Naive B cell (primary cell): ENCODE measurements around the gene FLOT2. TPM values are rescaled to one million over a fixed set of nuclear protein-coding genes. Genes with fewer than 3 reads are reported as not detected.

Experiments
- ATAC-seq, 2 donors: fragments of 150-1000 bp; cut with Tn5 transposase; 2 replicates each; pipeline ENCODE4 v1.10.0; 2021; ENCODE audit warnings: low read depth in 2 of 2, mild to moderate bottlenecking in 2 of 2, moderate library complexity in 2 of 2
- DNase-seq: peaks from one replicate; pipeline ENCODE4 v3.0.0; 2022
- H3K27ac Mint-ChIP-seq, 6 donors: one replicate each; pipeline ENCODE4 v1.8.0; 2020 to 2022; ENCODE audit warnings: mild to moderate bottlenecking in 6 of 6, mixed read lengths in 6 of 6, moderate library complexity in 5 of 6, inconsistent platforms in 2 of 6
- H3K27me3 Mint-ChIP-seq, 3 donors: one replicate each; pipeline ENCODE4 v1.8.0; 2021 to 2022; ENCODE audit warnings: mixed read lengths in 3 of 3, mild to moderate bottlenecking in 1 of 3
- H3K36me3 Mint-ChIP-seq, 2 donors: one replicate each; pipeline ENCODE4 v1.8.0; 2020 to 2022; ENCODE audit warnings: mixed read lengths in 2 of 2, inconsistent platforms in 1 of 2, mild to moderate bottlenecking in 1 of 2
- H3K4me1 Mint-ChIP-seq, 3 donors: one replicate each; pipeline ENCODE4 v1.8.0; 2020 to 2022; ENCODE audit warnings: mixed read lengths in 3 of 3, inconsistent platforms in 1 of 3, mild to moderate bottlenecking in 1 of 3, moderate library complexity in 1 of 3
- H3K4me3 Mint-ChIP-seq, 8 donors: one replicate each; pipeline ENCODE4 v1.8.0; 2020 to 2022; ENCODE audit warnings: mild to moderate bottlenecking in 8 of 8, mixed read lengths in 8 of 8, moderate library complexity in 8 of 8, inconsistent platforms in 2 of 8
- H3K9me3 Mint-ChIP-seq, 7 donors: one replicate each; pipeline ENCODE4 v1.8.0; 2020 to 2022; ENCODE audit warnings: mixed read lengths in 7 of 7, mild to moderate bottlenecking in 5 of 7, inconsistent platforms in 2 of 7, moderate library complexity in 1 of 7
- polyA plus RNA-seq, 6 donors: library from polyadenylated mRNA; unstranded; fragments of 300-500 nt; fragmentation: Illumina TruSeq; gene quantifications; one replicate each; pipeline ENCODE4 v1.2.3, GENCODE V29; 2021; ENCODE audit warnings: low read depth in 6 of 6

FLOT2 gene, protein sequence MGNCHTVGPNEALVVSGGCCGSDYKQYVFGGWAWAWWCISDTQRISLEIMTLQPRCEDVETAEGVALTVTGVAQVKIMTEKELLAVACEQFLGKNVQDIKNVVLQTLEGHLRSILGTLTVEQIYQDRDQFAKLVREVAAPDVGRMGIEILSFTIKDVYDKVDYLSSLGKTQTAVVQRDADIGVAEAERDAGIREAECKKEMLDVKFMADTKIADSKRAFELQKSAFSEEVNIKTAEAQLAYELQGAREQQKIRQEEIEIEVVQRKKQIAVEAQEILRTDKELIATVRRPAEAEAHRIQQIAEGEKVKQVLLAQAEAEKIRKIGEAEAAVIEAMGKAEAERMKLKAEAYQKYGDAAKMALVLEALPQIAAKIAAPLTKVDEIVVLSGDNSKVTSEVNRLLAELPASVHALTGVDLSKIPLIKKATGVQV
- polyA plus RNA-seq = 100 to 1,000 TPM; 431 to 655 (median 460) TPM

DNA sequence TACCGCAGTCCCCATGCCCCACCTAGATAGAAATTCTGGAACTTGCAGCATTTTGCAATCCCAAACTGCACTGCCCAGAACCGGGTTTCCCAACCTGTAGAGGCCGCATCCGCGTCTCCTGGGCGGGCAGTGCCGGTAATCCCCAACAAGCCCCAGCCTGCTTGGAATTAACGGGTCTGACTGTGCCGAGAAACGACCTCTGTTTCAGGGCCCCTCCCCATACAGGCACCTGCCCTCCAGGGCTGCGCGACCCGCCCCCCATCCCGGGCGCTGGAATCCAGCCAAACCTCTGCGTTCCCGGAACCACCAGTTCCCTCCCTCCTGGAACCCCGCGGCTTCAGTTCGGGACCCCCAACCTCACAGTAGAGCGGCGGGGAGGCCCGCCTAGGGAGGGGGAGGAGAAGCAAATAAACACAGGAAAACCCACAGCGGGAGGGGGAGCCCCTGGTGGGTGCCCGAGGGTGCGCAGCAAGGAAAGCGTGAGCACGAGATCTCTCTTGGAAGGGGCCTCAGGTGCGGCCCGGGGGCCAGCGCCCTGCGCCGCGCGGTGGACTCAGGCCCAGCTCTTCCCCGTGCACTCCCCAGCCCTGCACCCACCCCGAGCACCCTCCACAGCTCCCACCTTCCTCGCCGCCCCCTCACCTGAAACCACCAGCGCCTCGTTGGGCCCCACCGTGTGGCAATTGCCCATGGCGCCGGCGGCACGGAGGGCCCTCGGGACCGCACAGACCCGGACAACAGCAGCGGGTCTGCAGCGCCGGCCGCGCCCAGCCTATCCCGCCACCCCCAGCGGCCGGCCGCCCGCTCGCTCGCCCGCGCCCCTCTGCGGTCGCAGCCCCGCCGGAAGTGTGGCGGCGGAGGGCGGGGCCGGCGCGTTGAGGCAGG lies at the start of gene FLOT2:
TSS of gene FLOT2 (minus strand) at position 850 of the 885 bp plus-strand sequence. CDS start at position 691, 159 bp downstream.
- DNase-seq = peak; percentile 68
- Mint-ChIP-seq H3K27me3 (no peaks in the 10 kb centered on the region), H3K36me3 (no peaks in the 10 kb centered on the region), H3K27ac (peak within 1 kb of the TSS; percentile 91 to 99 (median 98)), H3K9me3 (no peaks in the 10 kb centered on the region), H3K4me1 (peaks cover 53 to 71% (median 56%) of the 10 kb centered on the region in 3 donors), H3K4me3 (peak within 1 kb of the TSS; percentile 94 to 99 (median 98))
- ATAC-seq = peak; percentile 77 to 78

GRCh38 chr17:28946239-28946638 lies 48.7 kb upstream of the FLOT2 start:
- Mint-ChIP-seq H3K27ac (peak overlapping the region in 3 of 6 donors; percentile 39 to 76 (median 51)), H3K27me3 (no peaks in the 10 kb centered on the region), H3K9me3 (no peaks in the 10 kb centered on the region), H3K4me1 (peaks cover 29 to 72% (median 58%) of the 10 kb centered on the region in 3 donors), H3K4me3 (peak overlapping the region in 5 of 8 donors; percentile 0 to 76 (median 39)), H3K36me3 (no peaks in the 10 kb centered on the region)
- DNase-seq = no peak
- ATAC-seq = no peak

DNA sequence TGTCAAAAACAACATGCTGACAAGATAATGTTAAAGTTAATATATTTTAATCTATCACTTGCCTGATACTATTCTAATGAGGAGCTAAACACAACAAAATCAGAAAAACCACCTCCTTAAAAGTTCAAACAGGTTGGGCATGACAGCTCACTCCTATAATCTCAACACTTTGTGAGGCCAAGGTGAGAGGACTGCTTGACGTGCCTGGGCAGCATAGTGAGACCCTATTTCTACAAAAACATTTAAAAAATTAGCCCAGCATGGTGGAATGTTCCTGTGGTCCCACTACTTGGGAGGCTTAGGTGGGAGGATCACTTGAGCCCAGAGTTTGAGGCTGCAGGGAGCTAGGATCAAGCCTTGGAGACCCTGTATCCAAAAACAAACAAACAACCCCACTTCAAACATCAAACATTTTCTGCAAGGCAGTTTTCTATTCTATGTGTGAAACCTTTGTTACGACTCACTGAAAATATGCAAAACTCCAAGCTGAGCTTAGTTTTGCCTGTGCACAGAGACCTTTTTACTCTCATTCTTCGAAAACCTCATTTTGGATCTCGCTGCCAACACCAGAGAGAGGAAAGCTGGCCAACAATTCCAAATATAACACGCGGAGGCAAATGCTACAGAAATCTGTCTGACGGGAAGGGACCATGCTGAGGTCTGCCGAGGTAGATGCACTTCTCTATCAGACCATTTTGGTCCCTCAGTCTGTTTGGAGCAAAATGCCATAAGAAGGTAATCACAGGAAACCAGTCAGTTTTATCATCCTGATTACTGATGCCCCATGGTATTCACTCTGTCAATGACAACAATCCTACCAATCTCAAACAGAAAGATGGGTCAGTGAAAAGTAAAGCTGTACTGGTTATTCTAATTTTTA lies 47.6 kb upstream of the FLOT2 start:
- Mint-ChIP-seq H3K27ac (peak overlapping the region; percentile 26 to 83 (median 42)), H3K9me3 (no peaks in the 10 kb centered on the region), H3K27me3 (no peaks in the 10 kb centered on the region), H3K4me1 (peaks cover 36 to 82% (median 65%) of the 10 kb centered on the region in 3 donors), H3K36me3 (no peaks in the 10 kb centered on the region), H3K4me3 (peak overlapping the region; percentile 6 to 76 (median 52))
- DNase-seq (no peak), ATAC-seq (no peak)

GRCh38 chr17:28944343-28944742 lies 46.8 kb upstream of the FLOT2 start:
- H3K4me1 Mint-ChIP-seq = peaks cover 41 to 88% (median 72%) of the 10 kb centered on the region in 3 donors
- peak overlapping the region in 1 of 6 donors; percentile 77 for H3K27ac Mint-ChIP-seq
- H3K4me3 Mint-ChIP-seq = peak overlapping the region in 3 of 8 donors; percentile 9 to 76 (median 46)
- ATAC-seq (no peak), DNase-seq (no peak)
- H3K9me3 Mint-ChIP-seq = no peaks in the 10 kb centered on the region
- H3K27me3 Mint-ChIP-seq = no peaks in the 10 kb centered on the region
- H3K36me3 Mint-ChIP-seq = no peaks in the 10 kb centered on the region

GRCh38 chr17:28942925-28943324 lies 45.4 kb upstream of the FLOT2 start:
- Mint-ChIP-seq H3K27me3 (no peaks in the 10 kb centered on the region), H3K4me3 (no peak overlapping the region), H3K9me3 (no peaks in the 10 kb centered on the region), H3K27ac (peak overlapping the region in 1 of 6 donors; percentile 26), H3K4me1 (peaks cover 49 to 85% (median 72%) of the 10 kb centered on the region in 3 donors), H3K36me3 (no peaks in the 10 kb centered on the region)
- ATAC-seq (no peak), DNase-seq (no peak)

GRCh38 chr17:28941251-28941650 lies 43.7 kb upstream of the FLOT2 start:
- Mint-ChIP-seq H3K9me3 (no peaks in the 10 kb centered on the region), H3K36me3 (no peaks in the 10 kb centered on the region), H3K4me3 (no peak overlapping the region), H3K27ac (peak overlapping the region in 2 of 6 donors; percentile 28 to 47), H3K4me1 (peaks cover 50 to 84% (median 76%) of the 10 kb centered on the region in 3 donors), H3K27me3 (no peaks in the 10 kb centered on the region)
- ATAC-seq = no peak
- no peak for DNase-seq

DNA sequence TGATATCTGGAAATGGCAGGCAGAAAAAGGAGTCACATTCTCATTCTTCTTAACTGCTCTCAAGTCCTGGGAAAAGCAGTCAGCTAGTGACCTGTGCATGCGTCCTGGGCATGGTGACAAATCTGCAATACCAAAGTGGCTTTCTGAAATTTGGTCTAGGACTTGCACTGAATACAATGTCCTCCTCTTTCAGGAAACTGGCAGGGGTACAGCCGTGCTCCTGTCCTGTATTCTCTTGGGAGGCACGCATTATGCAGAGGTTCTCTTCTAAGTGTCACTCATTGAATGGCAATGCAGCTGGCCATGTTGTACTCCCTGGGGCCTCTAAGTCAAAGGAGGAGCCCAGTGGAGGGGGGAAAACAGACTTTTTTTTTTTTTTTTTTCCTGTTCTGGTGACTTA lies 43.1 kb upstream of the FLOT2 start:
- H3K4me1 Mint-ChIP-seq = peaks cover 50 to 84% (median 76%) of the 10 kb centered on the region in 3 donors
- H3K27ac Mint-ChIP-seq = peak overlapping the region in 1 of 6 donors; percentile 33
- H3K27me3 Mint-ChIP-seq = no peaks in the 10 kb centered on the region
- no peak for ATAC-seq
- no peaks in the 10 kb centered on the region for H3K36me3 Mint-ChIP-seq
- no peaks in the 10 kb centered on the region for H3K9me3 Mint-ChIP-seq
- H3K4me3 Mint-ChIP-seq = peak overlapping the region in 2 of 8 donors; percentile 21 to 47
- no peak for DNase-seq

- Mint-ChIP-seq H3K9me3 (no peaks in the 10 kb centered on the region), H3K4me3 (peak overlapping the region in 1 of 8 donors; percentile 20), H3K36me3 (no peaks in the 10 kb centered on the region), H3K27ac (peak overlapping the region in 1 of 6 donors; percentile 26), H3K27me3 (no peaks in the 10 kb centered on the region), H3K4me1 (peaks cover 45 to 84% (median 74%) of the 10 kb centered on the region in 3 donors)
- no peak for ATAC-seq
- no peak for DNase-seq
These were observed 42.6 kb upstream of the FLOT2 start for GRCh38 chr17:28940142-28940541.

DNA sequence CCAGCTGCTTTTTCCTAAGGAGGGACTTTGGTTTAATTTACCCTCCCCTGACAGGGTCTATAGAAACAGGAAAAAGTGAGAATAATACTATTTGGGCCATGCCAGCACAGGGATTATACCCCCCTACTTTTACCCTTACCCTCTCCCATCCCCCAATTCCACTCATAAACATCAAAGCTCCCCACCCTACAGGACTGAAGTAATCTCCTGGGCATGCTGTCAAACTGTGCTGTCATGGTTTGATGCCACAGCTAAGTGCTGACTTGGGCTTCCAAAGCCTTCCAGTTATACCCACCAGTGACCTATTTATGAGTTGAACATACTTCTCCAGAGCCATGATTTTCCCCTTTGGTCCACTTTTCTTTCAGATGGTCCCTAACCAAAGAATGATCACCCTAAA lies 41.0 kb upstream of the FLOT2 start:
- ATAC-seq (no peak), DNase-seq (no peak)
- Mint-ChIP-seq H3K27me3 (no peaks in the 10 kb centered on the region), H3K27ac (peak overlapping the region in 3 of 6 donors; percentile 7 to 47 (median 29)), H3K9me3 (no peaks in the 10 kb centered on the region), H3K36me3 (no peaks in the 10 kb centered on the region), H3K4me3 (peak overlapping the region in 1 of 8 donors; percentile 62), H3K4me1 (peaks cover 48 to 76% (median 70%) of the 10 kb centered on the region in 3 donors)

GRCh38 chr17:28937044-28937729 lies 39.7 kb upstream of the FLOT2 start:
- Mint-ChIP-seq H3K27ac (peak overlapping the region in 4 of 6 donors; percentile 39 to 95 (median 73)), H3K4me1 (peaks cover 50 to 77% (median 63%) of the 10 kb centered on the region in 3 donors), H3K36me3 (no peaks in the 10 kb centered on the region), H3K4me3 (no peak overlapping the region), H3K9me3 (no peaks in the 10 kb centered on the region), H3K27me3 (no peaks in the 10 kb centered on the region)
- DNase-seq (no peak), ATAC-seq (no peak)

DNA sequence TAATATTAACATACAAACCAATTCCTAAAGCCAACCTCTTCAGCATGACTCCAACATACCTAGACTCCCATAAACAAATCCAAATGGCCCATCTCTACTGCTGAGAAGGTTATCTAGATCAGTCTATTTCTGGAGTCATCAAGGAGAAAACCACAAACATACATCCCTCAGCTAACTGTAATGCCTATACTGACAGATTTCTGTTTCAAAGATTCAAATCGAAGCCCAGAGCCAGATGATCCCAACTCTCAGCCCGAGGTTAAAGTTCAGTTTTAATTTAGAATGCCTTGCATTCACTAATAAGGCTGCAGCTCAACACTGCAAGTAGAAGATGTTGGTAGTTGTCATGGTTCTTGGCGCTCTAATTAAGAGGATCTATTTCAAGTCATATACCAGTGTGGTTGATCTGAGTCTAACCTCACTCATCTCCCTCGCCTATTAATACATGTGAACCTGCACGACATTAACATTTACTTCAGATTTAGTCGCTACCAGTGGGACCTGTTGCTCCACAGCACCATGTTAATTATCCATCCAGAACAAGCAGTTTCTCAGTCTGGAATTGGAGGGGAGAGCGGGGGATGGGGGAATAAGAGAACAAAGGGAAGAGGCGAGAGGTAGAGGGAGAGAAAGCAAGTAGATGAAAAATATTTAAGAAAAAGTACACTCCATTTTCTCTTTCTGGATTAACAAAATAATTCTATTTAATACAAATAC lies 38.4 kb upstream of the FLOT2 start:
- peaks cover 42 to 71% (median 52%) of the 10 kb centered on the region in 3 donors for H3K4me1 Mint-ChIP-seq
- no peak overlapping the region for H3K4me3 Mint-ChIP-seq
- no peaks in the 10 kb centered on the region for H3K27me3 Mint-ChIP-seq
- ATAC-seq (no peak), DNase-seq (no peak)
- peak overlapping the region in 4 of 6 donors; percentile 19 to 97 (median 52) for H3K27ac Mint-ChIP-seq
- H3K9me3 Mint-ChIP-seq = no peaks in the 10 kb centered on the region
- no peaks in the 10 kb centered on the region for H3K36me3 Mint-ChIP-seq
